BLaER1 treated with 17β-estradiol and CSF1 and Interleukin-3, amounts not matched to agents 10 nM and 100 nM (cell line): ENCODE data around the gene HNRNPAB.
A peak's percentile ranks its signal among the peaks of the same experiment; 100 is the strongest.

Source experiments
- H3K27ac ChIP-seq, 11 experiments: shearing (Covaris generic); formaldehyde crosslinking; 2 replicates each; pipeline ENCODE4 v1.8.1; 2022
- H3K27me3 ChIP-seq, 11 experiments: shearing (Covaris generic); formaldehyde crosslinking; 2 replicates each; pipeline ENCODE4 v1.8.1; 2022
- H3K36me3 ChIP-seq, 11 experiments: shearing (Covaris generic); formaldehyde crosslinking; 2 replicates each; pipeline ENCODE4 v1.8.1; 2022
- H3K4me1 ChIP-seq, 10 experiments: shearing (Covaris generic); formaldehyde crosslinking; 2 replicates each; pipeline ENCODE4 v1.8.1; 2022
- H3K4me2 ChIP-seq, 11 experiments: shearing (Covaris generic); formaldehyde crosslinking; 2 replicates each; pipeline ENCODE4 v1.8.1; 2022
- H3K4me3 ChIP-seq, 10 experiments: shearing (Covaris generic); formaldehyde crosslinking; 2 replicates each; pipeline ENCODE4 v1.8.1; 2022
- H3K9ac ChIP-seq, 11 experiments: shearing (Covaris generic); formaldehyde crosslinking; 2 replicates each; pipeline ENCODE4 v1.8.1; 2022
- H3K9me3 ChIP-seq, 11 experiments: shearing (Covaris generic); formaldehyde crosslinking; replicated peaks in 1 of 11; 2 replicates each; pipeline ENCODE4 v1.8.1; 2022
- H4K20me1 ChIP-seq, 11 experiments: shearing (Covaris generic); formaldehyde crosslinking; 2 replicates each; pipeline ENCODE4 v1.8.1; 2022
- Cebpa-rat ChIP-seq, 11 experiments: shearing (Covaris generic); IDR thresholded peaks; 2 replicates each; pipeline ENCODE4 v1.8.1; 2022

Gene HNRNPAB

DNA sequence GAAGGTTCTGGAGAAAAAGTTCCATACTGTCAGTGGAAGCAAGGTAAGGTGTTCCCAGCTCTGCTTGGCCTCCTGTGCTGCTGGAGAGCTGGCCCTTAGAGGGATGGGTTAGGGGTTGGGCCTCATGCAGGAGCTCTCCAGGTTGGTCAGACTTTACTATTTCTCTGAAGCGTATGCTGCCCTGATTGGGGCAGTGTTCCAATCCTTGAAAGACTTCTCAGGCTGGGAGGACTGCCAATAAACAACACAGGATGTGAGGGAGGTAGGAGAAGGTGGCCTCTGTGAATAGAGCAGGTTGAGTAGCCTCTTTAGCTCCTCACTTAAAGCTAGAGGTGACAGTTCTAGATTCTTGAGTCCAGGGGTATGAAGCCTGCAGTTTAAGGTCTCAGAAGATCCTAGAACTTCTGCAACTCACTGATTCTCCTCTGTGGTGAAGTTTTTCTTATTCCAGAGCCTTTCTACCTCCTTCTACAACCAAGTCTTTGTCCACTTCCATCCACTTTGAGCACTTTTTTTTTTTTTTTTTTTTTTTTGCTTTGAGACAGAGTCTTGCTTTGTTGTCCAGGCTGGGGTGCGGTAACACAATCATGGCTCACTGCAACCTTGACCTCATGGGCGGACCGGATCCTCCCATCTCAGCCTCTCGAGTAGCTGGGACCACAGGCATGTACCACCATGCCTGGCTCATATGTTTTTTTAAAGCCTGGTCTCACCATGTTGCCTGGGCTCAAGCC, 3.0 kb downstream of the HNRNPAB start:
- peak overlapping the region; percentile 84 to 98 (median 95) for H3K4me2 ChIP-seq
- peaks cover 72 to 80% (median 78%) of the 10 kb centered on the region in 11 experiments for H4K20me1 ChIP-seq
- H3K9me3 ChIP-seq, result no peaks in the 10 kb centered on the region; a peak in 4 of 22 replicates
- no peak overlapping the region for H3K27ac ChIP-seq
- no peaks in the 10 kb centered on the region for H3K27me3 ChIP-seq
- peak overlapping the region; percentile 16 to 100 (median 100); a peak in 18 of 22 replicates for H3K9ac ChIP-seq
- peak overlapping the region in 9 of 10 experiments; percentile 93 to 100 (median 99); a peak in 16 of 20 replicates for H3K4me3 ChIP-seq
- peaks cover 64 to 75% (median 72%) of the 10 kb centered on the region in 11 experiments for H3K36me3 ChIP-seq
- H3K4me1 ChIP-seq, result peaks cover 25 to 50% (median 34%) of the 10 kb centered on the region in 10 experiments
- no peak for TF ChIP-seq Cebpa-rat (IDR thresholded peaks at IDR 0.05)

DNA sequence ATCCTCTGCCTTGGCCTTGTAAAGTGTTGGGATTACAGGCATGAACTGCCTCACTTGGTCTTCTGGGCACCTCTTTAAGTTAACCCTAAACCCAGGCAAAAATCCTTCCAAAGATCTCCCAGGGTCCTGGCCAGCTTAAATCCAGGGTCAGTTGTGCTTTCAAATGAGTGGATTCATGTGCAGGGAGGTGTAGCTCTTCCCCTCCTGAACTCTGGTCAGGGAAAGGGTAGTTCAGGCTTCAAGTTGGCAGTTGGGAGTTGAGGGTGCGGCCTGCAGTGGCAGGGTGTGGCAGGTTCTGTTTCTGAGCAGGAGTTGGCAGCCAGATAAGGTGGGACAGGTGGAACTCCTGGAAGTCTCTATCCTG, 3.6 kb downstream of the HNRNPAB start:
- Histone ChIP-seq H3K27me3 (no peaks in the 10 kb centered on the region), H3K4me2 (peak overlapping the region; percentile 84 to 98 (median 95))

DNA sequence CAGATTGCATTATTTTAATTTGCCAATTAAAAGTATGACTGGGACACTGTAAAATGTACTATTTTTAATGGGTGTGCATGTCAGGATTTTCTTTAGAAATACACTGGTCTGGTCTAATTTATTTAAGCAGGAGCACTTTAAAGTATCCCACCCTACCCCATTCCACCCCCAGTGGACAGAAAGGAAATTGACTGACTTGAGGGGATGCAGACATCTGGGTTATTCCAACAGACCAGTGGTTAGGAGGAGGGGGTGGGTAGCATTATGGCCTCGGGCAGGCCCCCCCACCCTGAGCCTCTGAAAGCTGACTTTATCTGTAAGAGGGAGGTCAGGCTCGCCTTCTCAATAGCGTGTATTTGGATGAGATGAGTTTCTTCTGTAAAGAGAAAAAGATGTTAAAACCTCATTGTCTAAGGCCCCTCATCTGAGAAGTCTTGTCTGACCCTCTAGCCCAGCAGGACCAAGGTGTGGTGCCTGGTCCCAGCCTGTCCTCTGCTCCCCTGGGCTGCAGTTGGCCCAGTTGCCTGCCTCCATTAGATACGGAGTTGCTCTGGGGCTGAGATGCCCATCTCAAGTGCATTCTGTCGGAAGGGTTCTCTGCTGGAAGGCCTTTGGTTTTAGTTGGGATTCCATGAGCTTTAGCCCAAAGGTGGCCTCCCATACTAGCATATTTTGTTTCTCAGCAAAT, 4.4 kb downstream of the HNRNPAB start:
- H3K9ac ChIP-seq, result peak overlapping the region in 1 of 11 experiments; percentile 37; a peak in 1 of 22 replicates
- no peak for TF ChIP-seq Cebpa-rat (IDR thresholded peaks at IDR 0.05)
- no peaks in the 10 kb centered on the region for H3K27me3 ChIP-seq
- peaks cover 77 to 89% (median 86%) of the 10 kb centered on the region in 11 experiments for H3K36me3 ChIP-seq
- H4K20me1 ChIP-seq, result peaks cover 85 to 93% (median 92%) of the 10 kb centered on the region in 11 experiments
- H3K4me3 ChIP-seq, result no peak overlapping the region
- no peaks in the 10 kb centered on the region; a peak in 4 of 22 replicates for H3K9me3 ChIP-seq
- H3K27ac ChIP-seq, result no peak overlapping the region
- H3K4me1 ChIP-seq, result peaks cover 24 to 49% (median 33%) of the 10 kb centered on the region in 10 experiments
- H3K4me2 ChIP-seq, result peak overlapping the region in 3 of 11 experiments; percentile 94 to 98 (median 96); a peak in 7 of 22 replicates

More for the DNA sequence above, 3.6 kb downstream of the HNRNPAB start:
- peak overlapping the region in 9 of 11 experiments; percentile 2 to 100 (median 99); a peak in 10 of 22 replicates for H3K9ac ChIP-seq
- peaks cover 69 to 81% (median 78%) of the 10 kb centered on the region in 11 experiments for H3K36me3 ChIP-seq
- TF ChIP-seq Cebpa-rat (IDR thresholded peaks at IDR 0.05), result no peak
- no peak overlapping the region for H3K27ac ChIP-seq
- H3K4me3 ChIP-seq, result peak overlapping the region in 5 of 10 experiments; percentile 28 to 100 (median 100); a peak in 5 of 20 replicates
- peaks cover 24 to 46% (median 31%) of the 10 kb centered on the region in 10 experiments for H3K4me1 ChIP-seq
- no peaks in the 10 kb centered on the region; a peak in 4 of 22 replicates for H3K9me3 ChIP-seq
- H4K20me1 ChIP-seq, result peaks cover 77 to 85% (median 84%) of the 10 kb centered on the region in 11 experiments

DNA sequence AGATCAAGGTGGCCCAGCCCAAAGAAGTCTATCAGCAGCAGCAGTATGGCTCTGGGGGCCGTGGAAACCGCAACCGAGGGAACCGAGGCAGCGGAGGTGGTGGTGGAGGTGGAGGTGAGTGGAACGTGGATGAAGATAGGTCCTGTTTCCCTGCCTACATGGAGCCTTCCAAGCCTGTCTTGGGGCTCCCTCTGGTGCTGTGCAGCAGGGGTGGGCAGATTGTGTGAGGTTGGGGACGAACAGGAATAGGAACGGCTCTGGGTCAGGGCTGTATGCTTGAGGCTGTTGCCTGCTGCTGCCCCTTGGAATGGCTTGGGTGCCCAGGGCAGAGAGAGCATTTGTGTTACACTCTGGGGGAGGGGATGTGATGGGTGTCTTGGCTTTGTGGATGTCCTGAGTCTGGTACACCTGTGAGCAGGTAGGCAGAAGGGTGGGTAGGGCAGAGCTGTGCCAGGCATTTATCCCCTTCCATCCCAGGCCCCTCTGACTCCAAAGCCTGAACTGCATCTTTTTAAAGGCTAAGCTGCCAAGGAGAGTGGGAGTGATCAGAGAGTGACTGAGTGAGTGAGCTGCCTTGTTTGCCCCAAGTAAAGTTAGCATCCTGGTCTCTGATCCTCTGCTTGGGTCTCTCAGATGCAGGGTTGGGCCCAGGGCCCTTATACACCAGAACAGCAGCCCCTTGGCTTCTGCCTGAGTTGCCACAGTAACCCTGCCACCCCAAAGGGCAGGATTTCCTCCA, 5.2 kb downstream of the HNRNPAB start:
- H3K27me3 ChIP-seq, result no peaks in the 10 kb centered on the region
- no peak overlapping the region for H3K27ac ChIP-seq
- H3K36me3 ChIP-seq, result peaks cover 85 to 97% (median 94%) of the 10 kb centered on the region in 11 experiments
- no peak for TF ChIP-seq Cebpa-rat (IDR thresholded peaks at IDR 0.05)
- H3K4me2 ChIP-seq, result no peak overlapping the region; a peak in 2 of 22 replicates
- H4K20me1 ChIP-seq, result peaks cover 93 to 100% (median 100%) of the 10 kb centered on the region in 11 experiments
- H3K4me3 ChIP-seq, result no peak overlapping the region
- H3K4me1 ChIP-seq, result peaks cover 24 to 49% (median 34%) of the 10 kb centered on the region in 10 experiments
- H3K9ac ChIP-seq, result peak overlapping the region in 3 of 11 experiments; percentile 19 to 37 (median 21); a peak in 3 of 22 replicates
- H3K9me3 ChIP-seq, result no peaks in the 10 kb centered on the region; a peak in 4 of 22 replicates

DNA sequence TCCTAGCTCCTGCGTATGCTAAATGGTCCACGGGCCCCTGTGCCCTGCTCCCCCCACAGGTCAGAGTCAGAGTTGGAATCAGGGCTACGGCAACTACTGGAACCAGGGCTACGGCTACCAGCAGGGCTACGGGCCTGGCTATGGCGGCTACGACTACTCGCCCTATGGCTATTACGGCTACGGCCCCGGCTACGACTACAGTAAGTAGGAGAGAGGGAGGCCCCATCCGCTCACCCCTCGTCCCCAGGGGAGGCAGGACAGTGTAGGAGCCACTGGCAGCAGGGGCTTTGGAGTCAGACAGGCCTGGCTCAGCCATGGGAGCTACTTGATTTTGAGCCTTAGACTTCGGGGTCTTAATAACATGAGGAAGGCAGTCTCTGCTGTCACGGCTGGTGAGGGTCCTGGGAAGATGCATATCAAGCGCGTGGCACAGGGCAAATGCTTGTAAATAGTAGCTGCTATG, 5.8 kb downstream of the HNRNPAB start:
- no peaks in the 10 kb centered on the region; a peak in 3 of 22 replicates for H3K9me3 ChIP-seq
- peaks cover 25 to 54% (median 38%) of the 10 kb centered on the region in 10 experiments for H3K4me1 ChIP-seq
- TF ChIP-seq Cebpa-rat (IDR thresholded peaks at IDR 0.05), result no peak
- H4K20me1 ChIP-seq, result peaks cover 99 to 100% (median 100%) of the 10 kb centered on the region in 11 experiments
- H3K4me2 ChIP-seq, result no peak overlapping the region; a peak in 1 of 22 replicates
- H3K27ac ChIP-seq, result no peak overlapping the region
- H3K27me3 ChIP-seq, result no peaks in the 10 kb centered on the region
- peaks cover 91 to 100% (median 100%) of the 10 kb centered on the region in 11 experiments for H3K36me3 ChIP-seq
- no peak overlapping the region for H3K4me3 ChIP-seq
- peak overlapping the region in 3 of 11 experiments; percentile 13 to 21 (median 19); a peak in 1 of 22 replicates for H3K9ac ChIP-seq

DNA sequence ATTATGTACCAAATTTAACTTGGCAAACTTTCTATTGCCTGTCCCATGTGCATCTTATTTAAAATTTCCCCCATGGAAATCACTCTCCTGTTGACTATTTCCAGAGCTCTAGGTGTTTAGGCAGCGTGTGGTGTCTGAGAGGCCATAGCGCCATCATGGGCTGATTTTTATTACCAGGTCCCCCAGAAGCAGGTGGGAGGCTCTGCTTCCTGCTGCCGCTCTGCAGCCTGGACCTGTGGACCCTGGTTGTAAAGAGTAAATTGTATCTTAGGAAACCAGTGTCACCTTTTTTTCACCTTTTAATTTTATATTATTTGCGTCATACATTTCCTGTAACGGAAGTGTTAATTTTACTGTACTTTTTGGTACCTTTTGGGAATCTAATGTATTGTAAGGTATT, 6.4 kb downstream of the HNRNPAB start:
- no peak for TF ChIP-seq Cebpa-rat (IDR thresholded peaks at IDR 0.05)
- Histone ChIP-seq H3K36me3 (peaks cover 97 to 100% (median 100%) of the 10 kb centered on the region in 11 experiments), H3K4me3 (no peak overlapping the region), H3K27ac (no peak overlapping the region), H4K20me1 (peaks cover 100% of the 10 kb centered on the region in 11 experiments), H3K9me3 (no peaks in the 10 kb centered on the region; a peak in 2 of 22 replicates), H3K27me3 (no peaks in the 10 kb centered on the region), H3K4me1 (peaks cover 30 to 60% (median 43%) of the 10 kb centered on the region in 10 experiments), H3K4me2 (no peak overlapping the region), H3K9ac (no peak overlapping the region)

DNA sequence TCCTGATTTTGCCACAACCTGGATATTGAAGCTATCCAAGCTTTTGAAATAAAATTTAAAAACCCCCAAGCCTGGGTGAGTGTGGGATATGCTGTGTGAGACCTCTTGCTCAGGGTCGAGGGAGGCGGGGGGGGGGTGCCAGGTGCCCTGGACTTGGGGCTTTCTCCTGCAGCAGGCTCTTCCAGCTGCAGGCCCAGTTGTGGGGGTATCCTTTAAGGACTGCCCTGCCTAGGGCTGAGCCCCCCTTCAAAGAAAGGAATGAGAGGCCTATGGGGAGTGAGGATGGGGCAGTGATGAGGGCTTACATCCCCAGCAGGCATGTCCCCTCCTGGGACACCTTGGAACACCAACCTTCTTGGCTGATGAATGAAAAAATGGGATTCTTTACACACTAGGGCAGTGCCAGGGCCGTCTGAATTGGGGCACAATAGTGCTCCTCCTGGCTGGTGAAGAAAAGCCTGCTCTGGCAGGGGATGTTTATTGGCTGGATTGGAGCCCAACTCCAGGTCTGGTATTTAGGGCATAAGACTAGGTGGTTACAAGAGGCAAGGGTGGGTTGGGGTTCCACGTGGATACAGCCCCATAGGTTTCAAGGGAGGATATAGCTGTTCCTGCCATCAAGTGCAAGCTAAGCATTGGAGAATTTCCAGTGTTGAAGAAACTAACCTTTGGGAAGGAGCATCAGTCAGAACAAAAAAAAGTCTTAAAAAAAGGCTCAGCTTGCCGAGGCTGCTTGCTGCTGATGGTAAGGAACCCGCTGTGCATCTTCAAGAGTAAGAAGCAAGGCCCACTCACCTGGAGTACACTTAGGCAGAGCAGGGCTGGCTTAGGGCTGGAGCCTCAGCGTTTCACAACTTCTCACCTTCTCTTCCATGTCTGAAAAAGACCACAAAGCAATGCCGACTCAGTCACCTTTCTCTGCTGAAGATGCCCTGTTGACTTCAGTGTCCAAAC, 7.0 kb downstream of the HNRNPAB start:
- no peak for TF ChIP-seq Cebpa-rat (IDR thresholded peaks at IDR 0.05)
- Histone ChIP-seq H3K36me3 (peaks cover 99 to 100% (median 100%) of the 10 kb centered on the region in 11 experiments), H3K27ac (no peak overlapping the region), H3K27me3 (no peaks in the 10 kb centered on the region), H3K9ac (no peak overlapping the region; a peak in 1 of 22 replicates), H3K4me1 (peaks cover 26 to 61% (median 44%) of the 10 kb centered on the region in 10 experiments), H3K4me2 (no peak overlapping the region), H4K20me1 (peaks cover 100% of the 10 kb centered on the region in 11 experiments), H3K4me3 (no peak overlapping the region), H3K9me3 (no peaks in the 10 kb centered on the region)
